DOHH2 (cell line): ENCODE measurements around the gene HCN3.

ENCODE experiments used
- H3F3A ChIP-seq: fragments of 200-600 bp; sonication (generic), shearing (Covaris generic); 2 replicates; pipeline ENCODE4 v1.6.0; 2016; ENCODE audit warnings: antibody characterized with exemption, mild to moderate bottlenecking; ENCODE audit not compliant: control insufficient read depth, insufficient read depth
- H3K27ac ChIP-seq: fragments of 200-600 bp; sonication (generic); 2 replicates; pipeline ENCODE4 v1.5.1; 2014; ENCODE audit warnings: low read depth, mild to moderate bottlenecking, low read length, moderate library complexity
- H3K27me3 ChIP-seq: fragments of 200-600 bp; sonication (generic); 2 replicates; pipeline ENCODE4 v1.6.1; 2014; ENCODE audit warnings: mild to moderate bottlenecking, low read length, mixed read lengths; ENCODE audit not compliant: control insufficient read depth
- H3K36me3 ChIP-seq: fragments of 200-600 bp; sonication (generic); 2 replicates; pipeline ENCODE4 v1.6.1; 2014; ENCODE audit warnings: mild to moderate bottlenecking, low read length, moderate library complexity, mixed read lengths; ENCODE audit not compliant: control insufficient read depth
- H3K4me1 ChIP-seq: fragments of 200-600 bp; sonication (generic); 2 replicates; pipeline ENCODE4 v1.6.1; 2014; ENCODE audit warnings: mild to moderate bottlenecking, low read length, mixed read lengths; ENCODE audit not compliant: control insufficient read depth
- H3K4me2 ChIP-seq: fragments of 200-600 bp; sonication (generic); 2 replicates; pipeline ENCODE4 v1.6.0; 2014; ENCODE audit warnings: mild to moderate bottlenecking, low read length, moderate library complexity
- H3K4me3 ChIP-seq: fragments of 200-600 bp; sonication (generic); 2 replicates; pipeline ENCODE4 v1.5.1; 2014; ENCODE audit warnings: mild to moderate bottlenecking, low read length, mixed read lengths
- H3K79me2 ChIP-seq: fragments of 200-600 bp; sonication (generic); 2 replicates; pipeline ENCODE4 v1.6.1; 2014; ENCODE audit warnings: mild to moderate bottlenecking, low read length, mixed read lengths; ENCODE audit not compliant: control insufficient read depth
- H3K9me2 ChIP-seq: fragments of 200-600 bp; sonication (generic); replicated peaks from 2 replicates; pipeline ENCODE4 v1.6.1; 2014; ENCODE audit warnings: mild to moderate bottlenecking, low read length, mixed read lengths; ENCODE audit not compliant: control insufficient read depth
- H3K9me3 ChIP-seq: fragments of 200-600 bp; sonication (generic); 2 replicates; pipeline ENCODE4 v1.6.1; 2014; ENCODE audit warnings: antibody characterized with exemption, low read length, mixed read lengths; ENCODE audit not compliant: control insufficient read depth, insufficient read depth
- H4K20me1 ChIP-seq: fragments of 200-600 bp; sonication (generic); 2 replicates; pipeline ENCODE4 v1.6.0; 2014; ENCODE audit warnings: low read depth, mild to moderate bottlenecking, antibody characterized with exemption, low read length, moderate library complexity; ENCODE audit not compliant: control insufficient read depth, insufficient read depth
- EZH2phosphoT487 ChIP-seq: fragments of 200-600 bp; sonication (generic); IDR thresholded peaks from 2 replicates; pipeline ENCODE4 v1.6.1; 2017; ENCODE audit warnings: borderline replicate concordance, mild to moderate bottlenecking, antibody characterized with exemption, low read length, moderate library complexity, mixed read lengths
- TF ChIP-seq, protein P1 (sequence below): fragments of 200-600 bp; sonication (generic); IDR thresholded peaks from one replicate; pipeline ENCODE4 v1.5.1; 2014; ENCODE audit warnings: antibody characterized with exemption, mild to moderate bottlenecking, low read depth, low read length; ENCODE audit not compliant: poor library complexity, severe bottlenecking

The HCN3 gene

DNA sequence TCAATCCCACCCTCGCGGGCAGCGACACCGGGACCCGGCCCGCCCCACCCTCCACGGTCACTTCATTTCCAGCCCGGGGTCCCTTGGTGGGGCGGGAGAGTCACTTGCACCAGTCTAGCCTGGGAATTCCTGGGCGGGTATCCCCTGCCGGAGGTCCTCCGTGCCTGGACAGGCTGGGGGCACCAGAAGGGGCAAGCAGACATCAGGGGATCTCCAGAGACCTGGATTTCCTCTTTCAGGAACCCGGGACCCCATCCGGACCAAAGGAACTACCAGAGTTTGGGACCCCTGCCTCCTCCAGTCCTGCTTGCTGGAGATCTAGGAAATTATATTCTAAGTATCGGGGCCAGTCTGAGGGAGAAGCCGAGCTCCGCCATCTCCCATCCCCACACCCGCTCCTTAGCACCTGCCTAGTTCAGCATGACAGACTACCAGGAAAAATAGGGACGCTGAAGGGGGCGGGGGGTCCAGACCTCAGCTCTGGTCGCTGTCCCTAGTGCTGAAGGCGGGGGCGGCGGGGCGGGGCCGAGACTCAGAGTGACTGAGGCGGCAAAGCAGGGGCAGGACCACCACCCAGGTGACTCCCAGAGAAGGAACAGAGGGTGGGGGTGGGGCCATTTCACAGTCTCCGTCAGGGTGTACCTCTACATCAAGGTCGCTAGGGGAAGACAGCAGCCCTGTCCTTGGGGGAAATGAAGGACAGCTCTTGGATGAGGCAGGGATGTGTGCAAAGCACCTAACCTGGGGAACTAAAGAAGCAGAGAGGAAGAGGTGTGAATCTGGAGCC, 832 bp downstream of the HCN3 start:
- H3K27me3 ChIP-seq: no peaks in the 10 kb centered on the region

DNA sequence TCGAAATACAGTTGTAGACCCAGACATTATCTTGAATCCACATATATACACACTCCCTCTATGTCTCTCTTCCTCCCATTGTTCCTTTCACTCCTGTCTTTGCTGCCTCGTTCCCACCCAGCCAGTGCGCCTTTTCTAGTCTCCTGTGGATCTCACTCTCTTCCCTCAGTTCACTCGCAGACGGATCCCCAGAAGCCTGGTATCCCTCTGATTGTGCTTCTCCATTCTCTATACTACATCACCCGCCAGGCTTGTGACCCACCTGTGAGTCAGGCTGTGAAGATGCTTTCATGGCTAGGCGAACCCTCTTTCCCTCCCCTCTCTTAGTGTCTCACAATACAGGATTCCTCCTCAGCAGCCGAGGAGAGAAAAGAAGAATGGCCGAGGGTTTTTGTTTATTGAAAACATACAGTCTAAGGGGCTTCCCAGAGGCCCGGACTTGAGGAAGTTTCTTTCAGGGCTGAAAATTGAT, 1.5 kb downstream of the HCN3 start:
- no peak for TF ChIP-seq EZH2phosphoT487
- TF ChIP-seq, protein P1, sequence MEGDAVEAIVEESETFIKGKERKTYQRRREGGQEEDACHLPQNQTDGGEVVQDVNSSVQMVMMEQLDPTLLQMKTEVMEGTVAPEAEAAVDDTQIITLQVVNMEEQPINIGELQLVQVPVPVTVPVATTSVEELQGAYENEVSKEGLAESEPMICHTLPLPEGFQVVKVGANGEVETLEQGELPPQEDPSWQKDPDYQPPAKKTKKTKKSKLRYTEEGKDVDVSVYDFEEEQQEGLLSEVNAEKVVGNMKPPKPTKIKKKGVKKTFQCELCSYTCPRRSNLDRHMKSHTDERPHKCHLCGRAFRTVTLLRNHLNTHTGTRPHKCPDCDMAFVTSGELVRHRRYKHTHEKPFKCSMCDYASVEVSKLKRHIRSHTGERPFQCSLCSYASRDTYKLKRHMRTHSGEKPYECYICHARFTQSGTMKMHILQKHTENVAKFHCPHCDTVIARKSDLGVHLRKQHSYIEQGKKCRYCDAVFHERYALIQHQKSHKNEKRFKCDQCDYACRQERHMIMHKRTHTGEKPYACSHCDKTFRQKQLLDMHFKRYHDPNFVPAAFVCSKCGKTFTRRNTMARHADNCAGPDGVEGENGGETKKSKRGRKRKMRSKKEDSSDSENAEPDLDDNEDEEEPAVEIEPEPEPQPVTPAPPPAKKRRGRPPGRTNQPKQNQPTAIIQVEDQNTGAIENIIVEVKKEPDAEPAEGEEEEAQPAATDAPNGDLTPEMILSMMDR: no peak

More for the DNA sequence above, 832 bp downstream of the HCN3 start:
- Histone ChIP-seq H3K27ac (peak overlapping the region; percentile 47), H3K4me3 (peak overlapping the region; percentile 96), H3K9me3 (no peaks in the 10 kb centered on the region), H3K4me1 (peaks cover 37% of the 10 kb centered on the region), H4K20me1 (no peaks in the 10 kb centered on the region), H3K79me2 (peaks cover 24% of the 10 kb centered on the region), H3F3A (peaks cover 15% of the 10 kb centered on the region), H3K9me2 (no peaks in the 10 kb centered on the region), H3K4me2 (peak overlapping the region; percentile 97), H3K36me3 (peaks cover 19% of the 10 kb centered on the region)
- TF ChIP-seq EZH2phosphoT487: no peak
- TF ChIP-seq, protein P1: peak; percentile 64

DNA sequence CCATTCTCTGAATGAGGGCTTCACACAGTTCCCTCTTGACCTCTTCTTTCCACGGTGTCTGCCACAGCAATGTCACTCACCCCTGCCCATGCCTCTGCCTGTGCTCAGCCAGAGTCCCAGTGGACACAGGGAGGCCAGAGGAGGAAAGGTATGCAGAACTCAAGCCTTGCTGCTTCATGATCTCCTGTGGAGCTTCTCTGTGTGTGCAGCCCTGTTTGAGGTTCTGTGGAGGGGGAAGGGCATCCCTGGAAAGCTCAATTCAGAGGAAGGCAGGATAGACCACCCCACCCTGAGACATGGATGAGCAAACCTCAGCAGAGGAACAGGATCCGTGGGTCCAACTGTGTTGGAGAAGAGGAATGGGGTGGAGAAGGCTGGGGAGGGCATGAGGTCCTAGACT, 2.0 kb downstream of the HCN3 start:
- no peaks in the 10 kb centered on the region for H3K9me3 ChIP-seq
- peaks cover 15% of the 10 kb centered on the region for H3F3A ChIP-seq
- peak overlapping the region; percentile 96; the same call in 1 of the 2 replicates for H3K4me3 ChIP-seq

More for the DNA sequence above, 1.5 kb downstream of the HCN3 start:
- peaks cover 15% of the 10 kb centered on the region for H3F3A ChIP-seq
- H3K4me3 ChIP-seq: peak overlapping the region; percentile 96
- H3K9me2 ChIP-seq: no peaks in the 10 kb centered on the region
- H3K27me3 ChIP-seq: no peaks in the 10 kb centered on the region
- peak overlapping the region; percentile 97 for H3K4me2 ChIP-seq
- H4K20me1 ChIP-seq: no peaks in the 10 kb centered on the region
- H3K36me3 ChIP-seq: peaks cover 20% of the 10 kb centered on the region
- H3K9me3 ChIP-seq: no peaks in the 10 kb centered on the region
- peaks cover 19% of the 10 kb centered on the region for H3K79me2 ChIP-seq
- no peak overlapping the region for H3K27ac ChIP-seq
- peaks cover 35% of the 10 kb centered on the region for H3K4me1 ChIP-seq

More for the DNA sequence above, 2.0 kb downstream of the HCN3 start:
- Histone ChIP-seq H3K9me2 (no peaks in the 10 kb centered on the region), H3K4me1 (peaks cover 31% of the 10 kb centered on the region), H3K4me2 (peak overlapping the region; percentile 97), H4K20me1 (no peaks in the 10 kb centered on the region), H3K27me3 (no peaks in the 10 kb centered on the region), H3K79me2 (peaks cover 17% of the 10 kb centered on the region), H3K27ac (no peak overlapping the region), H3K36me3 (peaks cover 25% of the 10 kb centered on the region)
- TF ChIP-seq EZH2phosphoT487: no peak
- TF ChIP-seq, protein P1: no peak
